K562 (cell line): ENCODE results near the gene UBE2D2. TPM values are rescaled to one million over a fixed set of nuclear protein-coding genes. Genes with fewer than 3 reads are reported as not detected.
A peak's percentile ranks its signal among the peaks of the same experiment; 100 is the strongest.

ENCODE experiments used
- CBFA2T3 ChIP-seq: fragments of 450-650 bp; IDR thresholded peaks from 2 replicates; pipeline ENCODE4 v1.6.1; 2017
- DMBX1 ChIP-seq: fragments of 250-450 bp; sonication (Bioruptor Pico); IDR thresholded peaks from 2 replicates; pipeline ENCODE4 v1.8.0; 2022; ENCODE audit warnings: inconsistent platforms, mild to moderate bottlenecking, moderate library complexity, borderline replicate concordance
- HMBOX1 ChIP-seq: sonication (generic); IDR thresholded peaks from 2 replicates; pipeline ENCODE4 v1.6.1; 2016
- HNRNPL ChIP-seq: fragments of 200-400 bp; formaldehyde crosslinking; IDR thresholded peaks from 2 replicates; pipeline ENCODE4 v1.6.1; 2017; ENCODE audit warnings: low read depth, mild to moderate bottlenecking, low read length
- KHSRP ChIP-seq: fragments of 450-650 bp; IDR thresholded peaks from 2 replicates; pipeline ENCODE4 v1.6.1; 2017
- MYBL2 ChIP-seq, 2 experiments: fragments of 450-650 bp in 1 of 2; sonication (generic) in 1 of 2; formaldehyde crosslinking in 1 of 2; IDR thresholded peaks; 2 replicates each; pipeline versions ENCODE4 v1.6.1 to v1.8.1; 2017 to 2022; ENCODE audit warnings: borderline replicate concordance in 1 of 2, inconsistent platforms in 1 of 2, low read depth in 1 of 2, mild to moderate bottlenecking in 1 of 2, missing genetic modification reagents in 1 of 2, moderate library complexity in 1 of 2
- NCOA6 ChIP-seq: fragments of 450-650 bp; IDR thresholded peaks from 2 replicates; pipeline ENCODE4 v1.6.1; 2017; ENCODE audit warnings: mild to moderate bottlenecking
- PHB ChIP-seq: fragments of 250-450 bp; sonication (Bioruptor Pico); IDR thresholded peaks from 2 replicates; pipeline ENCODE4 v1.5.0; 2021
- PRPF4 ChIP-seq: fragments of 200-400 bp; formaldehyde crosslinking; IDR thresholded peaks from one replicate; pipeline ENCODE4 v1.6.1; 2017; ENCODE audit warnings: low read length, low read depth, mild to moderate bottlenecking; ENCODE audit not compliant: insufficient read depth, poor library complexity, severe bottlenecking
- RUNX1 ChIP-seq: sonication (generic); IDR thresholded peaks from 2 replicates; pipeline ENCODE4 v1.6.1; 2016; ENCODE audit warnings: antibody characterized with exemption, low read depth
- SAFB2 ChIP-seq: fragments of 200-400 bp; formaldehyde crosslinking; IDR thresholded peaks from 2 replicates; pipeline ENCODE4 v1.6.1; 2018; ENCODE audit warnings: borderline replicate concordance, low read length, low read depth, moderate library complexity; ENCODE audit not compliant: severe bottlenecking
- SFPQ ChIP-seq: fragments of 200-400 bp; formaldehyde crosslinking; IDR thresholded peaks from 2 replicates; pipeline ENCODE4 v1.6.1; 2017; ENCODE audit warnings: mild to moderate bottlenecking, low read depth, low read length, moderate library complexity
- TCF3 ChIP-seq: sonication (generic); formaldehyde crosslinking; IDR thresholded peaks from 2 replicates; pipeline ENCODE4 v1.4.0; 2020; ENCODE audit warnings: mild to moderate bottlenecking, missing genetic modification reagents
- ZNF174 ChIP-seq: fragments of 250-450 bp; sonication (Bioruptor Pico); IDR thresholded peaks from 2 replicates; pipeline ENCODE4 v1.4.0; 2020; ENCODE audit warnings: mild to moderate bottlenecking
- ZNF639 ChIP-seq, 2 experiments: fragments of 200-800 bp in 1 of 2; sonication (Bioruptor generic) in 1 of 2; sonication (generic) in 1 of 2; formaldehyde crosslinking in 1 of 2; IDR thresholded peaks in 1 of 2; conservative IDR thresholded peaks in 1 of 2; 2 replicates each; pipeline versions ENCODE4 v1.5.0 to v1.6.1; 2016 to 2020; ENCODE audit warnings: missing compliant biosample characterization in 1 of 2, missing genetic modification characterization in 1 of 2, missing genetic modification reagents in 1 of 2
- ZNF655 ChIP-seq: fragments of 250-450 bp; sonication (Bioruptor Pico); IDR thresholded peaks from 2 replicates; pipeline ENCODE4 v1.5.0; 2021
- ZNF740 ChIP-seq, 3 experiments: fragments of 200-800 bp in 1 of 3; sonication (Bioruptor generic) in 1 of 3; sonication (generic) in 1 of 3; formaldehyde crosslinking in 1 of 3; IDR thresholded peaks; 2 replicates each; pipeline versions ENCODE4 v1.6.1 to v1.8.0; 2016 to 2022; ENCODE audit warnings: mild to moderate bottlenecking in 2 of 3, missing compliant biosample characterization in 2 of 3, missing genetic modification characterization in 2 of 3, missing genetic modification reagents in 1 of 3
- polyA plus RNA-seq, 8 experiments: library from polyadenylated mRNA; depleted of rRNA in 4 of 8; stranded (reverse) in 5 of 8; unstranded in 3 of 8; fragments of >200 nt; fragmentation: Nextera tagmentation in 2 of 8; fragmentation: Illumina TruSeq in 1 of 8; extraction: Ambion mirVana in 2 of 8; extraction: Trizol in 1 of 8; gene quantifications; 2 replicates each; pipeline versions ENCODE4 v1.2.1 to v1.2.3, GENCODE V29; 2011 to 2014; ENCODE audit warnings: inconsistent platforms in 1 of 8, missing spikeins in 1 of 8
- total RNA-seq, 7 experiments: library from RNA; depleted of rRNA in 6 of 7; stranded (reverse); fragments of >200 nt in 6 of 7; fragmentation: Illumina TruSeq in 2 of 7; extraction: Trizol in 2 of 7; gene quantifications; 2 replicates each; pipeline versions ENCODE4 v1.2.1 to v1.2.3, GENCODE V29; 2011 to 2021; ENCODE audit warnings: low replicate concordance in 1 of 7

Gene UBE2D2
- total and polyA plus RNA-seq, 9 of the 15 experiments (the other 6 are each of a cell fraction or from before 2014, with no cell fraction given): 53.6 to 198 (median 122) TPM

GRCh38 chr5:139648205-139649081 is 87.3 kb downstream of the UBE2D2 start, which contains the start of gene CXXC5 (continued):
- peak in 1 of 2 experiments; percentile 40; a peak in 1 of 4 replicates for TF ChIP-seq ZNF639 (CRISPR knock-in tag; conservative IDR thresholded peaks at IDR 0.05 in 1 of 2, IDR thresholded peaks at IDR 0.05 in 1 of 2)
- TF ChIP-seq NCOA6: no peak
- no peak for TF ChIP-seq KHSRP
- no peak for TF ChIP-seq HMBOX1
- TF ChIP-seq ZNF174 (CRISPR knock-in tag): no peak
- TF ChIP-seq DMBX1 (CRISPR knock-in tag): no peak
- peak; percentile 80 for TF ChIP-seq HNRNPL
- TF ChIP-seq SFPQ: no peak
- no peak for TF ChIP-seq SAFB2
- TF ChIP-seq RUNX1: no peak
- TF ChIP-seq PHB: no peak
- TF ChIP-seq CBFA2T3: no peak
- peak; percentile 83 for TF ChIP-seq ZNF740 (CRISPR knock-in tag; IDR thresholded peaks at IDR 0.05)
- peak in 1 of 2 experiments; percentile 76; a peak in 2 of 4 replicates for TF ChIP-seq ZNF740 (tag; IDR thresholded peaks at IDR 0.05)
- no peak for TF ChIP-seq MYBL2 (IDR thresholded peaks at IDR 0.05; ENCODE audit: low read depth)
- TF ChIP-seq MYBL2 (CRISPR knock-in tag; IDR thresholded peaks at IDR 0.05; ENCODE audit: borderline replicate concordance): no peak
- TF ChIP-seq ZNF655 (CRISPR knock-in tag): no peak
- no peak for TF ChIP-seq TCF3 (CRISPR knock-in tag)
- no peak for TF ChIP-seq PRPF4
